Mucosa of gallbladder (tissue), 1 donor: ENCODE data around the gene ZBTB3. TPM values are rescaled to one million over a fixed set of nuclear protein-coding genes. Genes with fewer than 3 reads are reported as not detected.
"Not testable (repeated sequence)": the region's sequence is repeated elsewhere in the genome, so short reads cannot be mapped to it uniquely, and the experiment has no call there.

Experiments used
- DNase-seq: peaks from one replicate; pipeline ENCODE4 v3.0.0-alpha.2; 2020; ENCODE audit warnings: low spot score
- total RNA-seq: library from RNA; stranded (reverse); gene quantifications from one replicate; pipeline ENCODE4 v1.2.1, GENCODE V29; 2021
- donor health status: DM: no; HTN: no; CAD: no.

ZBTB3 gene
- total RNA-seq, 1 donor from 2014 or later, result 21.4 TPM

DNA sequence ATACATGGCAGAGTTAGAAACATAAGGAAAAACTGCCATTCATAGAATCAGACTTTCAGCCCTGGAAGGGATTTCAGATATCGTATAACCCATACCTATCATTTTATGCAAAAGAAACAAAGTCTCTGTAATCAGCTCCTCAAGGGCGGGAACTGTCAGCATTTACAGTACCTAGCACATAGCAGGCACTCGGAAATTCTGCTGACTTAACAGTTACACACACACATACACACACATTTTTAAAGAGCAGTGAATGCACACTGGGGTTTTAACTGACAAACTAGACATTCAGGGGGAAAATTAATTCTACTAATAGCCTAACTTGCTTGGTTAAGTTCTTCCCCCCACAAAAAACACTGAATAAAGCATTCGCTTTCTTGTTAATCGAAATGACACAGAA, 37.8 kb downstream of the ZBTB3 start:
- DNase-seq, result no peak

DNA sequence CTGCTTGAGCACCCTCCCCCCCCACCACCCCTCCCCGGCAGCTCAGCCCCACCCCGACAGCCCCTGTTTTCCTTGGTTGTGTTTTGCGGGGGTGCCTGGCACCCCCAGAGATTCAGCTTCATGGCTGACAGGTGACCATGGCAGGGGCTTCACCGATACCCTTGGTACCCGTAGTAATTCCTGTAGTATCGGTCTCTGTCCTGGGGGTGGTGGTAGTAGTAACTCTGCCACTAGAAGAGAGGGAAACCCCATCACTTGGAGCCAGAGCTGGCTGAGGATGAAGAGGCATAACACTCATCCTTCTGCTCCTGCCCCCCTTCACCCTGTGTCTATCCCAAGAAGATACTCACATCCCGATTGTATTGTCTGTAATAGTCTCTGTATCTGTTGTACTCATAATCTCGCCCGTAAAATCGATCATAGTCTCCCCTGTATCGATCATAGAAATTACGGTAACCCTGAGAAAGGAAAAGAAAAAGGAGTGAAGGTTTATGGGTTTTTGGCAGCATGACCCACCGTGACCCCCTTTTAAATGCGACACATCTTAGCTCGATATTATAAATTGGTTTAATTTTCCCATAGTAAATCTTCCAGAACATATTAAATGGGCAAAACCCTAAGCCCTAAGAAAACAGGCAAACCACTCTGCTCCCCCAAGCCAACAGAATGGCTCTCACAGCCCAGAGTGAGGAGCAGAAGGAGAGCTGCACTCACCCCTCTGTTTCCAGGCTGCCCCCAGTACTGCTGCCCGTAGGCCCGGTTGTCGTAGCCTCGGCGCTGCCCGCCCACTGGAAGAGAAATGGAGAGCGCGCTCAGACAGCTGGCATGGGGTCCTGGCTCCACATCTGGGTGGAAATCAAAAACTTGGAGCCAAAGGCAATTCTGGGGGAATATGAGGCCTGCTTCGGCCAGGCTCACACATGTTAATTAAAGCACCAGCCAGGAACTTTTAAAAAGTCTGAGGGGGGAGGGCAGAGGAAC, 38.5 kb downstream of the ZBTB3 start:
- no peak for DNase-seq

DNA sequence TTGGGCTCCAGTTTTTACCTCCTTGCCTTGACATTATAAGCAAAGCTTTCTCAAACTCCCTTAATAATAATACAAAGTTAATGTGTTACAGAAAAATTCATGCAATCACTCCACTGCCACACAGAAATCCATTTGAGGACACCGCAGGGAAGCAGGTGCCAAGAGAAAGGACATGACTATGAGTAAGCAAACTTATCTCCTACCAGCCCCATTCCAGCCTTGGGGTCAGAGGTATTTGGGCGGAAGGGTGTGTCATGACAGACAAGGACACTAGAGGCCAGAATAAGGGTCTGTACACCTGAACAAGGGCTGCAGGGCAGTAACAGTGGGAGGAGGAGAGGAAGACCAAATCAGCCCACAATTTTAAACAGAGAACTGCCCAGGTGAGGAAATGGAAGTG, 40.6 kb downstream of the ZBTB3 start:
- peak; percentile 81 for DNase-seq

DNA sequence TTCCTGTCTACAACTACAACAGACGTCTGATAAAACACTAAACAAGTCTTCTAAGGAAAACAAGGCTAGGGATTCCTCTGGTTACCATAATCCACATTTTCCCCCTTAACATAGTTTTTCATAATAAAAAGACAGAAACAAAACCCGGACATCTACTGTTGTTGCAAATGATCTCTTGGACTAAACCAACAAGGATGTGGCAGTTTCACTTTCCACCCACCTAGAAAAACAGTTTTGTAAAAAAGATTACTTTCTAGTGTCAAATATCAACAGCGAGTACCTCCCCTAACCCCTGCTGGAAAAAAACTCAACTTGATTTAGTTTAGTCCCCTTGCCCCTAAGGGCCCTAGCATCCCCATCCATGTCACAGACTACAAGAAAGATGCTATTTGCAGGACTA, 41.1 kb downstream of the ZBTB3 start:
- DNase-seq, result no peak

DNA sequence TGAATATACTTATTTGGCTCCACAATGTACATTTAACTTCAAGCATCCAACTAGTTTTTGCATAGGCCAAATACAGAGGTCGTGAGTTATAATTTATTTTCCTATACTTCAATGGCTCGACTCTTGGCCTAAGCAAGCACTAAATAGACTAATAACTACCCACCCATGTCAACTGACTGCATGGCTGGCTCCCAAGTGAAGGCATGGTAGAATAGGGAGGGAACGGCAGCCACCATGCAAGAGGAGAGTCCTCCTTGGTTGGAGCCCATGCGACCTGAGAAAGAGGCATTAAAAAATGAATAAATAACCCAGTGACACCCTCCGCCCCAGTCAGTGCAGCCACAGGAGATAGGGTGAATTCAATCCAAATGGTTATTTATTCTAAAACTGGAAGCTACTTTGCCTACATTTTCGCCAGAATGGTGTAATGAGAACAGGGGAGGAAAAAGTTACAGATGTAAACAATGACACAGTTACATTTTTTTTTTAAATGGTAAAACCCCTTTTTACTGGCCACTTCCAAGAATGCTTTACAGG, 41.6 kb downstream of the ZBTB3 start:
- DNase-seq, result no peak

DNA sequence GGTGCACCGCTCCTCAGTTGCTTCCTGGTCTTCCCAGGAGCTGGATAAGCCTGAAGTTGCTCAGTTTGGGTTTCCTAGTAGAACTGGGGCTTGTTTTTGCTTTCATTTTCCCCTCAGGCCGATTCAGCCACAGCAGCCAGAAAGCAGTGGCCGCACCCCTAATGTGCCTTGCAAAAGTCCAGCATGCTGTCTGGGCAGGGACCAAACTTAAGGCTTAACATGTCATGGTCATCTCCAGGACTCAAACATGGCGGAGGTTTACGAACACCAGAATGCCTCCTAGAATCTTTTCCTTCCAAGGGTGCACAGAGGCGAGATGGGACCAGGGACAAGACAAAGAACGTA, 44.0 kb downstream of the ZBTB3 start:
- DNase-seq, result no peak

DNA sequence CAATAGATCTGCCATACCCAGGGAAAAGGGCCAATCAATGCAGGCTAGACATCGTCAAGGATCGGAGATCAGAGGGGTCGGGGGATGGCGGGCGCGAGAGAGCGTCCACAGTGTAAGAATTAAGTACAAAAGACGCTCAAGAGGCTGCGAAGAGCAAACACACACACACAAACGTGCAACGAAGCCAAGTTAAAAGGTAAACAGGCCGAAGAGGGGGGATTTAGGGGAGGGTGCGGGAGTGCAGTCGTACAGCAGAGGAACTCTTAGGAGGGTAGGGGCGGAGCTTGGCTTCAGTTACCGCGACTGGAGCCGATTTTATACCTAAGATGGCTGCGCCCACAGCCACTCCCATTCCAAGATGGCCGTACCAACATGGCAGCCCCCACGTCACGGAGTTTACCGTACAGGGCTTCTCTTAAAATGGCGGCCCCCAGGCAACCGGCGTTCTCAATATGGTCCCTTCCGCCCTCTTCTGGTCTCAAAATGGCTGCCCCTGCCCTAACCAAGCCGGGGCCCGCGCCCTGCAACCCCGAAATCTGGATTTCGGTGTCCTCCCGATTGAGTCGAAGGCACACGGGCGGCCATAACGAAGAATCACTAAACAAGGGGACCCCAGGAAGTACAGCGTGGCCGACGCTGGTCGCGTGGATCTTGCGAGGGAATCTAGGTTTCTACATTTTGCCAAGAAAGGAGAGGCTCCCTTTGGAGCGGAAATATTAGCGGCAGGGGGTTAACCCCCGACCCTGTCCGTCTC, 44.5 kb downstream of the ZBTB3 start:
- peak; percentile 98 for DNase-seq

DNA sequence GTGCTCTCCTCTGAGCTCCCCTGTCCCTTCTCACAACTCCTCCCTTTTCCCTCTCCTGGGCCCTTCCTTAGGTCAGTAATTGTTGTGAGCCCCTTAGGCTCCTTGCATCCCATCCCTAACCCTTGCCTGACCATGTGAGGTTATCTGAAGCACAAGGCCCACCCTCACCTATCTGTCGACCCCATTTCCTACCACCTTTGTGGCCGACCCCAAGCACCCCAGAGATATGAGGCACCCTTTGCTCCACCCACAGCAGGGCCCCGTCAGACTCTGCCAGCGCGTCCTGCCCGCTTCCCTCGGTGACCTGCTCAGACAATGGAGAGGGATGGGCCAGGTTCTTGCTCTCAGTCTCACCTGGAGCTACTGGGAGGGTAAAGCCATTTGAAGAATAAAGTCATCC, 45.2 kb downstream of the ZBTB3 start:
- DNase-seq, result peak; percentile 54

DNA sequence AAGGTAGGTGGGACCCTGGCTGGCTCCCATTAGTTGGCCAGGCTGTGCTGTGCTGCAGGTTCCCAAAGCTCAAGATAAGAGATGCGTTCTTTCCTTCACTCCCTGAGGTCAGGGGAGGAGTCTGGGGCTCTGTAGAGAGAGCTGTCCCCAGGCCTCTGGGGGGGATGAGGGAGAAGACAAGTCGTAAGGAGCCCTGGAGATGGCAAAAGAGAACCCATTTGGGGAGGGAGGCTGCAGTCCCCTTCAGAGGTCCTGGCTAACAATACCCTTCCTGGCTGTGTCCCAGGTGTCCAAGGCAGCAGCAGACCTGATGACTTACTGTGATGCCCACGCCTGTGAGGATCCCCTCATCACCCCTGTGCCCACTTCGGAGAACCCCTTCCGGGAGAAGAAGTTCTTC, 45.6 kb downstream of the ZBTB3 start:
- DNase-seq, result no peak

DNA sequence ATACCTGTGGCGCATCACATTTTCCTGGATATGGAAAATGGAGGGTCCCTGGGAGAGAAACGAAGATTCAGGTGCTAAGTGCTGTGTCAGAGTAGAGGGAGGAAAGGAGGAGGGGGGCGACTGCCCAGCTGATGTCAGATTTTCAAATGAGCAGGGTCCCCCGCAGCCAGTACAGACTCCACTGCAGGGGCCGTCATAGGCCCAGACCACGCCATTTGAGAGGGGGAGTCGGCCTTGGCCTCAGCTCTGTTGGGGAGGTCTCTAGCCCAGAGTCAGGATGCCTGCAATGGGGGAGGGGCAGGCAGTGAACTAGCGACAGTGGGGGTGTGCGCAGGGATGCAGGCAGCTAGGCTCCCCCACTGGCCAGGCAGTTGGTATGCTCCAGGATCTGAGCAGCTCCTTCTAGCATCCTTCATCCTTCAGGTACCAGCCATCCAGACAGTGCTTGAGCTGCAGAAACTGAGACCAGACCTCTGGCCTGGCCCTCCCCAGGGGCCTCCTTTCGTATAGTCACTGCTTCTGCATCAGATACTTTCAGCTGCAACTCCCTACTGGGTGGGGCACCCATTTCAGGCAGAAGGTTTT, 46.6 kb downstream of the ZBTB3 start, which contains the start of the genes BSCL2 and GNG3:
Gene BSCL2 (minus strand): TSS at position 148 of the 585 bp plus-strand sequence. CDS start 229 bp downstream, outside the sequence.
Gene GNG3 (plus strand): TSS at position 400 of the 585 bp plus-strand sequence. CDS start 620 bp downstream, outside the sequence.
- no peak for DNase-seq

DNA sequence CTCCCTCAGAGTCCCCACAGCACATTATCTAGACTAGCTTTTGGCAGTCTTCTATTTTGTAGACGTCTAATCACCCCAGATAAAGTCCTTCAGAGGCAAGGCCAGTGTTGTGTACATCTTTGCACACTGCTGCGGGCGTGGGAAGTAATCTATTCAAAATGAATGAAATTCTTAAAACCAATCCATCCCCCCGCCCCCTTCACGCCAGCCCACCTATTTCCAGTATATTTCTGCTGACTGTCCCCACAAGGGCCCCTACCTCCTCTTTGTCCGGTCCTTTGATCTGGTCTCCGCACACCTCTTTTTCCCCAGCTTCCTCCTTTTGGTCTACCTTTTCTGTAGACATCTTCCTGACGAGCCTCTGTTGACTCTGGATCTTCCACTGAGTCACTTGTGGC, 47.1 kb downstream of the ZBTB3 start:
- no peak for DNase-seq

DNA sequence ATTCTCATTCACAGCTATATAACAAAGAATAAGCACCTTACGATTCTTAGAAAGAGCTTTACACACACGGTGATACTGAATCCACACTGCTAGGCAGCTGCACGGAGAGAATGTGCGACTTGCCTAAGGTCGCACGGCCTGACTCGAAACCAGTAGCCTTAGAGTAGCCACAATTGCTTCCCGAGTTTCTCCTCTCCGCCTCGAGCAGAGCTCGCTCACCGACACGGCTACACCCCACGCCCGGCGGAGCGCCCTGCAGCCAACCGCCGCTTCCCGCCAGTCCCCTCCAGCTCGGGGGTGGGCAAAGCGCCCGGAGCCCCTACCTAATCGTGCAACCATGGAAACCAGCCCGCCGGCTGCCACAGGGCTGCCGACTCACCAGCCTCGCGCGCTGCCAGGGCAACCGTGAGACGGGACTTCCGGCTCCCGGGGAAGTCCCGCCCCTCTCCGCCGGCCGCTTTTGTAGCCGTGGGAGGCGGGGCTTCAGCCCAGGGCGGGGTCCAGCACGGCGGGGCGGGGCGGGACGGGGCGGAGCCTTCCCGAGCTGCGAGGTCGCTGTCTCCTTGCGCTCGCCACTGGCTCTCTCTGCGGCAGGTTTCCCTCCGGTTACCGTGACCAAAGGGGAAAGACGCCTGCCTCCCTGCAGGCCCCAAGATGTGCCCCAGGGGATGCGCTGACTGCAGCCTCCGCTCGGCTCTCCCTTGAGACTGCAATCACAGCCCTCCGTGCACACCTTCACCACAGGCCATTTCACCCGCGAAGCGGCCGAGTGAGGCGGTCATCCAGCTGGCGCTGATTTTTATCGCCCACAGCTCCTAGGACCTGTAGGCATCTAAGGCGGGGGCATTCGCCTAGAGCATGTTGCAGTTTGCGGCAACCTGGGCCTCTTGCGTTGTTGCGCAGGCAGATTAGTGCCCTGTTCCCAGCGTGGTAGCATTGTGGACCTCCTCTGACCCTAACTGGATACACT, 47.8 kb downstream of the ZBTB3 start:
- DNase-seq, result peak; percentile 94

DNA sequence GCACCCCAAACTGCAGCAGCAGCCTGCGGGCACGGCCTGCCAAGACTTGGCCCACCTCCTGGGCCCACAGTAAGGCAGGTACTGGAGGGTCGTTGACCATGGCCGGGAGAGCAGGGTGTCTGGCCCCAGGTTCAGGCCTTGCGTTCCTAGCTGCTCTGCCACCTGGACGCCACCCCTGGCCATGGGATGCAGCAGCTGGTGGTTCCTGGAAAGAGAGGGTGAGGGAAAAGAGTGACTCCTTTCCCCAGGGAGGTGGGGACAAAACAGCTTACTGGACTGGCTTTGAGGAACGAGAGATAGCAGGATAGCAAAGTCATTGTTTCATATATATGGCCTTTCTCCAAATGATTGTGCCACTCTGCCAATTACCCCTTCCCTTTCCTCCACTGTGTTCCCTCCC, 48.5 kb downstream of the ZBTB3 start:
- DNase-seq, result no peak

DNA sequence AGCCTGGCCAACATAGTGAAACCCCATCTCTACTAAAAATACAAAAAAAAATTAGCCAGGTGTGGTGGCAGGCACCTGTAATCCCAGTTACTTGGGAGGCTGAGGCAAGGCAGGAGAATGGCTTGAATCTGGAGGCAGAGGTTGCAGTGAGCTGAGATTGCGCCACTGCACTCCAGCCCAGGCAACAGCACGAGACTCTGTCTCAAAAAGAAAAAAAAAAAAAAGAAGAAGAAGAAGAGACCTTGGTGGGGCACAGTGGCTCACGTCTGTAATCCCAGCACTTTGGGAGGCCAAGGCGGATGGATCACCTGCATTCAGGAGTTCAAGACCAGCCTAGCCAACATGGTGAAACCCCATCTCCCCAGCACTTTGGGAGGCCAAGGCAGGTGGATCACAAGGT, 50.0 kb downstream of the ZBTB3 start:
- not testable (repeated sequence) for DNase-seq

DNA sequence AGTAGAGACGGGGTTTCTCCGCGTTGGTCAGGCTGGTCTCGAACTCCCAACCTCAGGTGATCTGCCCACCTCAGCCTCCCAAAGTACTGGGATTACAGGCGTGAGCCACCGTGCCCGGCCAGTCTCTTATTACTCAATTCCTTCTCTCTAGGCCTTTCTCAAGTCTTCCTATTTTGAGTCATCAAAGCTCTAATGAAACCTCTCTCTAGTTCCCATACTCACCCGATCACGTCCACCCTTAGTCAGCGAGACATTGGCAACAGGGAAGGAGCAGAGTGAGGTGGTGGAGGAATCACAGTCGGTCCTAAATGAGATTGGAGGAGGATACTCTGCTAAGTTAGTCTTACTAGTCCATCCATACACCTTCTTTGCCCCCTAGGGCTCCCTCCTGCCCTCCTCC, 51.7 kb downstream of the ZBTB3 start:
- DNase-seq, result no peak

Other genes with a start within 250 kb of the ZBTB3 start
- 549 TPM for gene AHNAK, start 207.4 kb downstream of the ZBTB3 start, total RNA-seq
- 1,062 TPM for gene EEF1G, start 180.3 kb downstream of the ZBTB3 start, total RNA-seq
- gene TUT1, start 162.6 kb downstream of the ZBTB3 start, total RNA-seq, result 26.2 TPM
- gene MTA2, start 152.3 kb downstream of the ZBTB3 start, total RNA-seq, result 87.6 TPM
- 66.1 TPM for gene EML3, start 141.4 kb downstream of the ZBTB3 start, total RNA-seq
- 9.9 TPM for gene ROM1, start 140.9 kb downstream of the ZBTB3 start, total RNA-seq
- 60.7 TPM for gene B3GAT3, start 132.2 kb downstream of the ZBTB3 start, total RNA-seq
- 266 TPM for gene GANAB, start 107.5 kb downstream of the ZBTB3 start, total RNA-seq
- 23.7 TPM for gene INTS5, start 100.9 kb downstream of the ZBTB3 start, total RNA-seq
- 50.8 TPM for gene C11orf98, start 89.0 kb downstream of the ZBTB3 start, total RNA-seq
- gene CSKMT, start 88.8 kb downstream of the ZBTB3 start, total RNA-seq, result 10.6 TPM
- 11.1 TPM for gene UQCC3, start 82.5 kb downstream of the ZBTB3 start, total RNA-seq
- 7.7 TPM for gene LBHD1, start 81.9 kb downstream of the ZBTB3 start, total RNA-seq
- 86.9 TPM for gene UBXN1, start 75.1 kb downstream of the ZBTB3 start, total RNA-seq
- 4.3 TPM for gene LRRN4CL, start 64.6 kb downstream of the ZBTB3 start, total RNA-seq
- 108 TPM for gene BSCL2, start 46.7 kb downstream of the ZBTB3 start, total RNA-seq
- 0.40 TPM for gene GNG3, start 46.5 kb downstream of the ZBTB3 start, total RNA-seq
- gene HNRNPUL2, start 26.7 kb downstream of the ZBTB3 start, total RNA-seq, result 51.9 TPM
- 38.9 TPM for gene TTC9C, start 25.7 kb downstream of the ZBTB3 start, total RNA-seq
- gene POLR2G, start 7.4 kb upstream of the ZBTB3 start, total RNA-seq, result 53.5 TPM
- 24.0 TPM for gene TAF6L, start 17.2 kb upstream of the ZBTB3 start, total RNA-seq
- 67.8 TPM for gene TMEM179B, start 33.2 kb upstream of the ZBTB3 start, total RNA-seq
- 19.9 TPM for gene TMEM223, start 37.8 kb upstream of the ZBTB3 start, total RNA-seq
- 85.7 TPM for gene NXF1, start 51.3 kb upstream of the ZBTB3 start, total RNA-seq
- gene STX5, start 77.9 kb upstream of the ZBTB3 start, total RNA-seq, result 48.8 TPM
- not detected for gene TEX54, start 78.7 kb upstream of the ZBTB3 start, total RNA-seq
- gene WDR74, start 85.4 kb upstream of the ZBTB3 start, total RNA-seq, result 31.6 TPM
- 104 TPM for gene SLC3A2, start 126.7 kb upstream of the ZBTB3 start, total RNA-seq
- 0.09 TPM for gene CHRM1, start 167.2 kb upstream of the ZBTB3 start, total RNA-seq
- gene SLC22A6, start 230.8 kb upstream of the ZBTB3 start, total RNA-seq, result not detected